ENCODE data around the gene SLC27A5. TPM values are rescaled to one million over a fixed set of nuclear protein-coding genes. Genes with fewer than 3 reads are reported as not detected.

SLC27A5 gene
- total and polyA plus RNA-seq, 2 of the 13 experiments (the other 11 are each of a cell fraction or from before 2014, with no cell fraction given), result 30.3 to 40.2 TPM

DNA sequence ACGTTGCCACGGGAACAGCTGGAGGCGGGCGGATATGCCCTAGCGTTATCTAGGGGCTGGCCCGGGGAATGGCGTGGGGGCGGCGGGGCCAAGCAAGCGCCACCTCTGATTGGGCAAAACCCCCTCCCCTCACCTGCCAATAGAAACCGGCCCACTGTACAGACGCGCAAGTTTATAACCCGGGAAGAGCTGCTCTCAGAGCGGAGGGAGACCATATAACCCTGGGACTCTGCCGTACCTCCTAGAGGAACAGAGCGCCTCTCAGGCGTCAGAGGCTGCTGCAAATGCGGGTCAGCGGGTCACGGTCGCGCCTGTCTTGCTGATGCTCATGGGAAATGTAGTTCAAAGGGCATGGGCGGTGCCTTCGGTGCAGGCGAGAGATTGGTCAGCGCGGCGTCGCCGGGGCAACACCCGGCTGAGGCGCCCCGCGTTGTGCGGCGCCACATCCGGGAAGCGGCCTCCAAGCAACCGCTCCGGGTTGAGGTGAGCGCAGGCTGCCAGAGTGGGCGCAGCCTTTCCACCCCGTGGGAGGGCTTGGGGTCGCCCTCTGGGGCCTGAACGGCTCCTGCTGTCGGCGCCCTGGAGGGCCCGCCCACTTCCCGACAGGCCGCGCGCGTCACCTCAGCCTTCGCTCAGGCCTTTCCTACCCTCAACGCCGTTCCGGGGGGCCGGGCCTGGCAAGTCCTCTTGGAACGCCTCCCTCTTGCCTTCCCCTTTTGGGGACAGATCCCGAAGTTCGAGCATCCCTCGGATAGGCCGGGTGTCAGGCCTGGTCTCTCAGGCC is 35.9 kb downstream of the SLC27A5 start, which contains the start of gene ZNF446 (continued):
- TF ChIP-seq, protein P1, sequence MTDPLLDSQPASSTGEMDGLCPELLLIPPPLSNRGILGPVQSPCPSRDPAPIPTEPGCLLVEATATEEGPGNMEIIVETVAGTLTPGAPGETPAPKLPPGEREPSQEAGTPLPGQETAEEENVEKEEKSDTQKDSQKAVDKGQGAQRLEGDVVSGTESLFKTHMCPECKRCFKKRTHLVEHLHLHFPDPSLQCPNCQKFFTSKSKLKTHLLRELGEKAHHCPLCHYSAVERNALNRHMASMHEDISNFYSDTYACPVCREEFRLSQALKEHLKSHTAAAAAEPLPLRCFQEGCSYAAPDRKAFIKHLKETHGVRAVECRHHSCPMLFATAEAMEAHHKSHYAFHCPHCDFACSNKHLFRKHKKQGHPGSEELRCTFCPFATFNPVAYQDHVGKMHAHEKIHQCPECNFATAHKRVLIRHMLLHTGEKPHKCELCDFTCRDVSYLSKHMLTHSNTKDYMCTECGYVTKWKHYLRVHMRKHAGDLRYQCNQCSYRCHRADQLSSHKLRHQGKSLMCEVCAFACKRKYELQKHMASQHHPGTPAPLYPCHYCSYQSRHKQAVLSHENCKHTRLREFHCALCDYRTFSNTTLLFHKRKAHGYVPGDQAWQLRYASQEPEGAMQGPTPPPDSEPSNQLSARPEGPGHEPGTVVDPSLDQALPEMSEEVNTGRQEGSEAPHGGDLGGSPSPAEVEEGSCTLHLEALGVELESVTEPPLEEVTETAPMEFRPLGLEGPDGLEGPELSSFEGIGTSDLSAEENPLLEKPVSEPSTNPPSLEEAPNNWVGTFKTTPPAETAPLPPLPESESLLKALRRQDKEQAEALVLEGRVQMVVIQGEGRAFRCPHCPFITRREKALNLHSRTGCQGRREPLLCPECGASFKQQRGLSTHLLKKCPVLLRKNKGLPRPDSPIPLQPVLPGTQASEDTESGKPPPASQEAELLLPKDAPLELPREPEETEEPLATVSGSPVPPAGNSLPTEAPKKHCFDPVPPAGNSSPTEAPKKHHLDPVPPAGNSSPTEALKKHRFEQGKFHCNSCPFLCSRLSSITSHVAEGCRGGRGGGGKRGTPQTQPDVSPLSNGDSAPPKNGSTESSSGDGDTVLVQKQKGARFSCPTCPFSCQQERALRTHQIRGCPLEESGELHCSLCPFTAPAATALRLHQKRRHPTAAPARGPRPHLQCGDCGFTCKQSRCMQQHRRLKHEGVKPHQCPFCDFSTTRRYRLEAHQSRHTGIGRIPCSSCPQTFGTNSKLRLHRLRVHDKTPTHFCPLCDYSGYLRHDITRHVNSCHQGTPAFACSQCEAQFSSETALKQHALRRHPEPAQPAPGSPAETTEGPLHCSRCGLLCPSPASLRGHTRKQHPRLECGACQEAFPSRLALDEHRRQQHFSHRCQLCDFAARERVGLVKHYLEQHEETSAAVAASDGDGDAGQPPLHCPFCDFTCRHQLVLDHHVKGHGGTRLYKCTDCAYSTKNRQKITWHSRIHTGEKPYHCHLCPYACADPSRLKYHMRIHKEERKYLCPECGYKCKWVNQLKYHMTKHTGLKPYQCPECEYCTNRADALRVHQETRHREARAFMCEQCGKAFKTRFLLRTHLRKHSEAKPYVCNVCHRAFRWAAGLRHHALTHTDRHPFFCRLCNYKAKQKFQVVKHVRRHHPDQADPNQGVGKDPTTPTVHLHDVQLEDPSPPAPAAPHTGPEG (CRISPR knock-in tag; IDR thresholded peaks at IDR 0.05), result peak; percentile 69; the same call in 1 of the 2 replicates
- TF ChIP-seq ZNF563 (CRISPR knock-in tag; IDR thresholded peaks at IDR 0.05), result peak; percentile 66; the same call in 1 of the 2 replicates
- 0 out of 2 replicates have a peak, but pooled peaks have one; percentile 5 for TF ChIP-seq SIX1 (CRISPR knock-in tag; IDR thresholded peaks at IDR 0.05; ENCODE audit: borderline replicate concordance)
- TF ChIP-seq ZSCAN29 (CRISPR knock-in tag; conservative IDR thresholded peaks at IDR 0.05), result 0 out of 2 replicates have a peak, but pooled peaks have one; percentile 36
- no peak for TF ChIP-seq CAMTA2 (CRISPR knock-in tag; IDR thresholded peaks at IDR 0.05; ENCODE audit: borderline replicate concordance)
- TF ChIP-seq ZMYM2 (CRISPR knock-in tag; IDR thresholded peaks at IDR 0.05), result no peak
- TF ChIP-seq, protein P2, sequence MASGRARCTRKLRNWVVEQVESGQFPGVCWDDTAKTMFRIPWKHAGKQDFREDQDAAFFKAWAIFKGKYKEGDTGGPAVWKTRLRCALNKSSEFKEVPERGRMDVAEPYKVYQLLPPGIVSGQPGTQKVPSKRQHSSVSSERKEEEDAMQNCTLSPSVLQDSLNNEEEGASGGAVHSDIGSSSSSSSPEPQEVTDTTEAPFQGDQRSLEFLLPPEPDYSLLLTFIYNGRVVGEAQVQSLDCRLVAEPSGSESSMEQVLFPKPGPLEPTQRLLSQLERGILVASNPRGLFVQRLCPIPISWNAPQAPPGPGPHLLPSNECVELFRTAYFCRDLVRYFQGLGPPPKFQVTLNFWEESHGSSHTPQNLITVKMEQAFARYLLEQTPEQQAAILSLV (CRISPR knock-in tag; IDR thresholded peaks at IDR 0.05; ENCODE audit: borderline replicate concordance), result peak; percentile 37; the same call in 1 of the 2 replicates
- TF ChIP-seq ZNF780A (CRISPR knock-in tag; IDR thresholded peaks at IDR 0.05), result no peak
- TF ChIP-seq ELF3 (CRISPR knock-in tag; IDR thresholded peaks at IDR 0.05), result peak; percentile 39; the same call in 1 of the 2 replicates
- TF ChIP-seq ELF1 (CRISPR knock-in tag; IDR thresholded peaks at IDR 0.05), result peak; percentile 79
- TF ChIP-seq HIVEP1 (CRISPR knock-in tag; IDR thresholded peaks at IDR 0.05), result peak; percentile 39; the same call in 1 of the 2 replicates
- TF ChIP-seq ZNF746 (CRISPR knock-in tag; IDR thresholded peaks at IDR 0.05), result no peak
- no peak for TF ChIP-seq KMT2A (CRISPR knock-in tag; IDR thresholded peaks at IDR 0.05)
- no peak for TF ChIP-seq ZC3H4 (CRISPR knock-in tag; IDR thresholded peaks at IDR 0.05; ENCODE audit: borderline replicate concordance)
- TF ChIP-seq, protein P3, sequence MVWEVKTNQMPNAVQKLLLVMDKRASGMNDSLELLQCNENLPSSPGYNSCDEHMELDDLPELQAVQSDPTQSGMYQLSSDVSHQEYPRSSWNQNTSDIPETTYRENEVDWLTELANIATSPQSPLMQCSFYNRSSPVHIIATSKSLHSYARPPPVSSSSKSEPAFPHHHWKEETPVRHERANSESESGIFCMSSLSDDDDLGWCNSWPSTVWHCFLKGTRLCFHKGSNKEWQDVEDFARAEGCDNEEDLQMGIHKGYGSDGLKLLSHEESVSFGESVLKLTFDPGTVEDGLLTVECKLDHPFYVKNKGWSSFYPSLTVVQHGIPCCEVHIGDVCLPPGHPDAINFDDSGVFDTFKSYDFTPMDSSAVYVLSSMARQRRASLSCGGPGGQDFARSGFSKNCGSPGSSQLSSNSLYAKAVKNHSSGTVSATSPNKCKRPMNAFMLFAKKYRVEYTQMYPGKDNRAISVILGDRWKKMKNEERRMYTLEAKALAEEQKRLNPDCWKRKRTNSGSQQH (CRISPR knock-in tag; IDR thresholded peaks at IDR 0.05; ENCODE audit: low read depth), result peak; percentile 81
- 0 out of 2 replicates have a peak, but pooled peaks have one; percentile 78 for TF ChIP-seq DNMT3B (CRISPR knock-in tag; conservative IDR thresholded peaks at IDR 0.05)
- TF ChIP-seq, protein P4, sequence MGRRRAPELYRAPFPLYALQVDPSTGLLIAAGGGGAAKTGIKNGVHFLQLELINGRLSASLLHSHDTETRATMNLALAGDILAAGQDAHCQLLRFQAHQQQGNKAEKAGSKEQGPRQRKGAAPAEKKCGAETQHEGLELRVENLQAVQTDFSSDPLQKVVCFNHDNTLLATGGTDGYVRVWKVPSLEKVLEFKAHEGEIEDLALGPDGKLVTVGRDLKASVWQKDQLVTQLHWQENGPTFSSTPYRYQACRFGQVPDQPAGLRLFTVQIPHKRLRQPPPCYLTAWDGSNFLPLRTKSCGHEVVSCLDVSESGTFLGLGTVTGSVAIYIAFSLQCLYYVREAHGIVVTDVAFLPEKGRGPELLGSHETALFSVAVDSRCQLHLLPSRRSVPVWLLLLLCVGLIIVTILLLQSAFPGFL (CRISPR knock-in tag; IDR thresholded peaks at IDR 0.05), result no peak
- no peak; the same call in 1 of the 2 replicates for TF ChIP-seq NCOA1 (CRISPR knock-in tag; IDR thresholded peaks at IDR 0.05)
- TF ChIP-seq NFRKB (IDR thresholded peaks at IDR 0.05), result no peak
- no peak for TF ChIP-seq IKZF1 (IDR thresholded peaks at IDR 0.05)
- TF ChIP-seq ZNF83 (CRISPR knock-in tag; IDR thresholded peaks at IDR 0.05; ENCODE audit: borderline replicate concordance), result no peak

Data from HepG2 (cell line).